GM19351 (cell line): ENCODE results near the gene TRIM51.
"Not testable (repeated sequence)": the region's sequence is repeated elsewhere in the genome, so short reads cannot be mapped to it uniquely, and the experiment has no call there.

Source experiments
- ATAC-seq: cut with Tn5 transposase; IDR thresholded peaks from one replicate; pipeline ENCODE4 v1.9.1; 2021; ENCODE audit warnings: mild to moderate bottlenecking, moderate library complexity; ENCODE audit not compliant: unreplicated experiment

TRIM51 gene

DNA sequence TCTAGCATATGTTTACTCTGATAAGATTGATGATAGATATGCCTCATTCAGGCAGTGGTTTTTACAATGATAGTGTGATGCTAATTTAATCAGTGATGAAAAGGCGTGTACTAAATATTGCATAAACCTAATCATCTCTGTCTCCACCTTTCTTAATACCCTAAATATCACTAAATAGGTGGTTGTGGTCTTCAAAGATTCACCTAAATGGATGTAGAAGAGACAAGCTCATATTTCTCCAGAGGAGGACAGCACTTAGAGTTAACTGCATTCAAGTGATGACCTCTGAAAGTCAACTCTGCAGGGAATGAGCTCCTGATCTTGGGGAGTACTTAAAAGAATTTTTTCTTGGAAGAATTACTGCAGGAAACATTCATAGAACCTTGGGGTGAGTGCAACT is at the start of gene TRIM51:
Gene TRIM51, plus strand, starts transcription at position 301 of the 400 bp plus-strand sequence. CDS start 2,132 bp downstream, outside the sequence.
- ATAC-seq: not testable (repeated sequence)

- no peak for ATAC-seq
These were observed 44.6 kb upstream of the TRIM51 start, which contains the start of gene OR5D16 for GRCh38 chr11:55838452-55838851. Gene OR5D16 (plus strand): TSS chr11:55838752. CDS start chr11:55838752, 0 bp downstream.

GRCh38 chr11:55847453-55847852 is 35.6 kb upstream of the TRIM51 start:
- no peak for ATAC-seq

- ATAC-seq: no peak
These were observed 34.1 kb upstream of the TRIM51 start for GRCh38 chr11:55849037-55849436.

GRCh38 chr11:55852141-55852540 is 31.0 kb upstream of the TRIM51 start:
- ATAC-seq: no peak

DNA sequence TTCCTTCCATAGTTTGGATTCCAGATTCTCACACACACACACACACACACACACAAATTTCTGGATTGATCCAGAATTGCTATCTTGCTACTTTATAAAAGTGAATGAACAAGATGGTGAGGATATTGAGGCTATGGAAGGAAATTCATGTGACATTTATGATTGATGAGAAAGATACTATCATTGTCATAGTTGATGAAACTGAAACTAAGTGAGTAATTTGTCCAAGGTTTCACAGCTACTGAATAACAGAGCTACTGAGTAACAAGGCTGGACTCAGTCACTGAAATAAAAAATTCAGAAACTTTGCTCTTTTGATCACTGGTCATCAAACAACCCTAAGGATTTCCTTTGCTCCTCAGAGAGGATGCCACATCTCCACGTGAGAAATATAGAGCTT is 28.4 kb upstream of the TRIM51 start:
- ATAC-seq: no peak

DNA sequence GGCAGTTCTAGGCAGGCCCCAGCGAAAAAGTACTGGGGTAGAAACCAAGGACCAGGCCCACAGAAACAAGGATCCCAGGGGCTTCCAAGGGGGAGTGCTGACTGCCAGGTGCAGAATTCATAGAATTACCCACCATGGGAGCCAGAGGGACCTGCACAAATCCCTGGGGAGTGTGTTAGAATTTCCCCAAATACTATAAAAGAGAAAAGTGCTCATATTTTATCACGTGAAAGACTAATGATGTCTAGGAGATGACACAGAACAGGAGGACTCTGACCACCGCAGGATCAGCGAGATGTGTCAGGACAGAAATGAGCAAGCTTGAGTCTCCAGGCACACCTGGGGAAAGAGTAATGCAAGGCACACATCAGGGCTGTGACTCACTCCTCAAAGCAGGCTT is 15.7 kb upstream of the TRIM51 start:
- not testable (repeated sequence) for ATAC-seq

DNA sequence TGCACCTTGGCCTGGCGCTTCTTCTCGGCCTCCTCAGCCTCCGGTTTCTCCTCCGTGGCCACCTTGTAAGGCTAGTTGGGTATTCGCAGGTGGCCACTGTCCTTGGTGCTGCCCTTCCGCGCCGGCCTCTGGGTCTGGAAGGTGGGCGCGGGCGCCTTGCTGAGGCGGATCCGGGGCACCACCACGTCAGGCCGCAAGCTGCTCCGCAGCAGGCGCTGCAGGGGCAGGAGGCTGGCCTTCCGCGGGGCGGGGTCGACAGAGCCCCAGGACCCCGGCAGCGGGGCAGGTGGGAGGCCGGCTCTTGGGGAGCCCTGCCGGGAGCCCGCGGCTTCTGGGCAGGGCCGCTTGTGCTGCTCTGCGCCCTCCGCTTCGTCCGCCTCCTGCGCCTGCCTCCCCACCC is 10.4 kb upstream of the TRIM51 start:
- not testable (repeated sequence) for ATAC-seq

DNA sequence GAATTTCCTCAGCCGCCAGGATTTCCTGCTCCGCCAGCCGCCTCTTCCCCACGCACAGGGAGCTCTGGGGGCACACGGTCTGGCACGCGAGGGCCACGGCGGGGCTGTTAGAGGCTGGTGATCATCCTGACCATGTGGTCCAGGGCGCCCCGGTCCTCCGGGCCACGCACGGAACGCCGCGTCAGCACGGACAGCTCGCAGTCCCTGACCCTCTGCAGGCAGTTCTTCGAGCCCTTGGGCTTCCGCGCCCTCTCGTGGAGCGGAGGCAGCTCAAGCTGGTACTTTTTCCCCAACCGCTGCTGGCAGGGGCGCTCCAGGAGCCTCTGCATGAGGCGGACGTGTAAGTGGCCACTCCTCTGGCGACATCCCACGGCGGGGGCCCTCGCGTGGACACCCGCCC is 10.0 kb upstream of the TRIM51 start:
- ATAC-seq: not testable (repeated sequence)

GRCh38 chr11:55884995-55885394 is 1.9 kb downstream of the TRIM51 start:
- not testable (repeated sequence) for ATAC-seq

GRCh38 chr11:55885481-55885880 is 2.4 kb downstream of the TRIM51 start:
- not testable (repeated sequence) for ATAC-seq

GRCh38 chr11:55895216-55895615 is 12.1 kb downstream of the TRIM51 start:
- no peak for ATAC-seq

DNA sequence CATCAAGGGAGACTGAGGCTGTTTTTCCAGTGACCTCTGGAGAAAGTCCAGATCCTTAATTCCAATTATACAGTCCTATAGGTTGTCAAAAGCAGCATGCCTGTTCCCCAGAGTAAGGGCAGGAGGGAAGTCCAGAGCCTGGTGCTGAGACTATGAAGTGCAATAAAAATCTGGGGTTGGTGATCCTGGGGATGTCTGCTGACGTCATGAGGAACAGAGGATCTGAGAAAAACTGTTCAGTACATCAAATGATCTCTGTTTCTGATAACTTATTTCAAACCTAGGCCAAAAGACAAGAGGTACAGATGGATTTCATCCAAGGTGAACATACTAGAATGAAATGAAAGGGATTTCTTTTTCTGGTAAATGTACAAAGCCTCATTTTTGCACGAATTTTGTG is 19.2 kb downstream of the TRIM51 start:
- ATAC-seq: no peak

DNA sequence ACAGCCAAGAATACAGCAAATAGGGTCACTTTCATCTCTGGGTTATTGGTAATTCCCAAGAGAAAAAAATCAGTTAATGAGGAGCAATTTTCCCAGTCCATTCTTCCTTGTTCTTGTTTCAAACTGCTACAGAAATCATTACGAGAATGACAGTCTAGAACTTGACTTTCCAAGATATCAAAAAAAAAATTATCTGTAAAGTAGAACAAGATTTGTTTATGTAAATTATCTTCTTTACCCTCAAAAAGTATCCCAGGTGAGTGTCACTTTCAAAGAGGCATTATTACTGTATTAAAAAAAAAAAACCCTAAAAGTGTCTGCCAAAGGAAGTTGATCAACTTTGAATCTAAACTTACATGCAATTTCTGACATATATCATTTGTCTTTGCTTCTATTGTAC is 31.4 kb downstream of the TRIM51 start, which contains the start of gene OR5W2:
Gene OR5W2, minus strand, starts transcription at position 101 of the 400 bp plus-strand sequence. Its CDS starts 0 bp downstream, at position 101.
- ATAC-seq: no peak

DNA sequence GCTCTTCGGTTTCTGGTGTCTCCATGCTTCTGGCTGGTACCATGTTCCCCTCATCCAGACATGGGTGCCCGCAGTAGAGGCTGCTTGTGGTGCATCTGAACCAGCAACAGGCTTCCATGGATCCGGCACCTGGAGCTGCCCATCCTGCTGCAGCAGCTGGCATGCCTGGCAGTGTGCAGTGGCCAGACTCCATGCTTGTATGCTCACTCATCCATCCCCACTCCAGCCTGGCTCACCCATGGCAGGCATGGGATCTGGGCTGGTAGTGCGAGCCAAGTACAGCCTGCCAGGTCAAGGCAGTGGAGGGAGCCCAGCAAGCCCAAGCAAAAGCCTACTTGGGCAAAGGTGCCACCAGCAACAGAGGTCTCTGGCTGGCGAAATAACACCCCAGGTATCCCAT is 37.4 kb downstream of the TRIM51 start:
- ATAC-seq: no peak

DNA sequence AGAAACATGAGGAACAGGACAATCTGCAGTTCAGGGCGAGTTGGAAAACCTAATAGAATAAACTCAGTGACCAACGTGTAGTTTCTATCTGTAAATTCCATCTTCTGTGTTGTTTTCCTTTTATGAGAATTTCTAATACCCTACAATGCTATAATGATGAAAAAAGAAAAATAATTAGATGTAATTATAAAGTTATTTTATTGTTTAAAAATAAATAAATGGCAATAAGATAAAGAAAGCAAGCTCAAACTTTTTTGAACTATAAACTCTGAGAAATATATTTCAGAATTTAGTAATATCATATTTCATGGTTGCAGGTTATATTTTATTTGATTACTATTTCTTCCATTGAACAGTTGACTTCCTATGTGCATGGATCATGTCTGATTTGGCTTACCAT is 53.2 kb downstream of the TRIM51 start, which contains the start of gene OR5I1:
Gene OR5I1, minus strand, starts transcription at position 101 of the 400 bp plus-strand sequence. Its CDS starts 0 bp downstream, at position 101.
- ATAC-seq: no peak
